ENCODE data around the gene DUSP2.

DUSP2 gene

GRCh38 chr2:96113367-96113677, 31.9 kb downstream of the DUSP2 start:
- DNase-seq, result no peak

- no peak for DNase-seq
Observed at GRCh38 chr2:96112501-96113366, 32.5 kb downstream of the DUSP2 start.

- peak in 1 of 2 experiments; percentile 22 for DNase-seq
Observed at GRCh38 chr2:96111823-96112500, 33.3 kb downstream of the DUSP2 start.

- no peak for DNase-seq
Observed at GRCh38 chr2:96111257-96111640, 34.0 kb downstream of the DUSP2 start.

- DNase-seq, result no peak
Observed at GRCh38 chr2:96110621-96111256, 34.5 kb downstream of the DUSP2 start.

- DNase-seq, result no peak
Observed at GRCh38 chr2:96109931-96110511, 35.2 kb downstream of the DUSP2 start.

GRCh38 chr2:96109361-96109680, 35.9 kb downstream of the DUSP2 start:
- no peak for DNase-seq

- no peak for DNase-seq
Observed at GRCh38 chr2:96108541-96109360, 36.5 kb downstream of the DUSP2 start.

- no peak for DNase-seq
Observed at GRCh38 chr2:96108151-96108540, 37.1 kb downstream of the DUSP2 start.

- no peak for DNase-seq
Observed at GRCh38 chr2:96107708-96108065, 37.6 kb downstream of the DUSP2 start.

- no peak for DNase-seq
Observed at GRCh38 chr2:96106991-96107707, 38.1 kb downstream of the DUSP2 start.

GRCh38 chr2:96105994-96106715, 39.1 kb downstream of the DUSP2 start:
- no peak for DNase-seq

GRCh38 chr2:96105152-96105915, 39.9 kb downstream of the DUSP2 start:
- DNase-seq, result no peak

GRCh38 chr2:96104487-96104861, 40.8 kb downstream of the DUSP2 start:
- no peak for DNase-seq

GRCh38 chr2:96103761-96104486, 41.3 kb downstream of the DUSP2 start:
- DNase-seq, result no peak

- no peak for DNase-seq
Observed at GRCh38 chr2:96103187-96103601, 42.0 kb downstream of the DUSP2 start.

GRCh38 chr2:96102596-96103186, 42.5 kb downstream of the DUSP2 start:
- no peak for DNase-seq

GRCh38 chr2:96100893-96101304, 44.3 kb downstream of the DUSP2 start:
- no peak for DNase-seq

Data from NCI-H526 (cell line).